Loucy (cell line): ENCODE measurements around the gene MGLL.

Experiments
- EZH2phosphoT487 ChIP-seq: fragments of 200-600 bp; IDR thresholded peaks from 2 replicates; pipeline ENCODE4 v1.6.1; 2018; ENCODE audit warnings: antibody characterized with exemption, mild to moderate bottlenecking, moderate library complexity, borderline replicate concordance
- TF ChIP-seq, protein P1 (sequence below): fragments of 200-600 bp; sonication (generic); conservative IDR thresholded peaks from 2 replicates; pipeline ENCODE4 v1.5.1; 2014; ENCODE audit warnings: mild to moderate bottlenecking, antibody characterized with exemption, low read length

DNA sequence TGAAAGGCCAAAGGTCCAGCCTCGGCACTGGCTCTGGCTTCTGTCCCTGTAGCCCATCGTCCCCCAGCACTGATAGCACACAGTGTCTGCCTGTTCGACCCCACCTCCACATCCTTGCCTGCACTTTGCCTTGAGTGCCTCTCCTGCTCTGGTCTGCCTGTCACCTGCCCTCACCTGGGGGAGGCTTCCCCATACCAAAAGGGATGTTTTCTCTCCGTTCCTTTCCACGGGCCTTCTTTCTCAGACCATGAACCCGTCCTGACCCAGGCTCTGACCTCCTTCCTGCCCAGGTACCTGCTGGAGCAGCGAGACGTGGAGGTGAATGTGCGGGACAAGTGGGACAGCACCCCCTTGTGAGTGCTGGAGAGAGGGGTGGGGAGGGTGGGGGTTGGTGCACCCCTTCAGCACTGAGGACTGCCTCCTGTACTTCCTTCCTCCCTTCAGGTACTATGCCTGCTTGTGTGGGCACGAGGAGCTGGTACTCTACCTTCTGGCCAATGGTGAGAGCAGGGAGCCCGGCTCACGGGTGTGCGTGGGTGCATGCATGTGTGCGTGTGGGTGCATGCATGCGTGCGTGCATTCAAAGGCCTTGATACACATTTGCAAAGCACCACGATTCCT lies 148.1 kb downstream of the MGLL start:
- TF ChIP-seq, protein P1, sequence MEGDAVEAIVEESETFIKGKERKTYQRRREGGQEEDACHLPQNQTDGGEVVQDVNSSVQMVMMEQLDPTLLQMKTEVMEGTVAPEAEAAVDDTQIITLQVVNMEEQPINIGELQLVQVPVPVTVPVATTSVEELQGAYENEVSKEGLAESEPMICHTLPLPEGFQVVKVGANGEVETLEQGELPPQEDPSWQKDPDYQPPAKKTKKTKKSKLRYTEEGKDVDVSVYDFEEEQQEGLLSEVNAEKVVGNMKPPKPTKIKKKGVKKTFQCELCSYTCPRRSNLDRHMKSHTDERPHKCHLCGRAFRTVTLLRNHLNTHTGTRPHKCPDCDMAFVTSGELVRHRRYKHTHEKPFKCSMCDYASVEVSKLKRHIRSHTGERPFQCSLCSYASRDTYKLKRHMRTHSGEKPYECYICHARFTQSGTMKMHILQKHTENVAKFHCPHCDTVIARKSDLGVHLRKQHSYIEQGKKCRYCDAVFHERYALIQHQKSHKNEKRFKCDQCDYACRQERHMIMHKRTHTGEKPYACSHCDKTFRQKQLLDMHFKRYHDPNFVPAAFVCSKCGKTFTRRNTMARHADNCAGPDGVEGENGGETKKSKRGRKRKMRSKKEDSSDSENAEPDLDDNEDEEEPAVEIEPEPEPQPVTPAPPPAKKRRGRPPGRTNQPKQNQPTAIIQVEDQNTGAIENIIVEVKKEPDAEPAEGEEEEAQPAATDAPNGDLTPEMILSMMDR, result no peak
- no peak for TF ChIP-seq EZH2phosphoT487
